CD4-positive, alpha-beta T cell treated with Interleukin-21 for 1 hour (primary cell): ENCODE results near the gene MESD.

Experiments
- DNase-seq: peaks from one replicate; pipeline ENCODE4 v3.0.0-alpha.2; 2020

Gene MESD

DNA sequence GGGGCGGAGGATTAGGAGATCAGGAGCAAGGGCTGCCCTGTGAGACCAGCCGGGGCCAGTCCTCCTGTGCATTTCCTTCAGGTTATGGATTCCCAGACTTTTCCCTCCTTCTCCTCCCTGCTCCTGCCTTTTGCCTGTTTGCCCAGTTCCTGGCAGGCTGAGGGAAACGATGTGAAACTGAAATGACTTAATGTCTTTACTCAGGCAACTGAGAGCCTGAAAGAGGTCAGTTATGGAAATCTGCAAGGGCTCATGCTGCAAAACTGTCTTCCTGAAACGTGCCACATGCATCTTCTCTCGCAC, 57.2 kb downstream of the MESD start:
- no peak for DNase-seq

DNA sequence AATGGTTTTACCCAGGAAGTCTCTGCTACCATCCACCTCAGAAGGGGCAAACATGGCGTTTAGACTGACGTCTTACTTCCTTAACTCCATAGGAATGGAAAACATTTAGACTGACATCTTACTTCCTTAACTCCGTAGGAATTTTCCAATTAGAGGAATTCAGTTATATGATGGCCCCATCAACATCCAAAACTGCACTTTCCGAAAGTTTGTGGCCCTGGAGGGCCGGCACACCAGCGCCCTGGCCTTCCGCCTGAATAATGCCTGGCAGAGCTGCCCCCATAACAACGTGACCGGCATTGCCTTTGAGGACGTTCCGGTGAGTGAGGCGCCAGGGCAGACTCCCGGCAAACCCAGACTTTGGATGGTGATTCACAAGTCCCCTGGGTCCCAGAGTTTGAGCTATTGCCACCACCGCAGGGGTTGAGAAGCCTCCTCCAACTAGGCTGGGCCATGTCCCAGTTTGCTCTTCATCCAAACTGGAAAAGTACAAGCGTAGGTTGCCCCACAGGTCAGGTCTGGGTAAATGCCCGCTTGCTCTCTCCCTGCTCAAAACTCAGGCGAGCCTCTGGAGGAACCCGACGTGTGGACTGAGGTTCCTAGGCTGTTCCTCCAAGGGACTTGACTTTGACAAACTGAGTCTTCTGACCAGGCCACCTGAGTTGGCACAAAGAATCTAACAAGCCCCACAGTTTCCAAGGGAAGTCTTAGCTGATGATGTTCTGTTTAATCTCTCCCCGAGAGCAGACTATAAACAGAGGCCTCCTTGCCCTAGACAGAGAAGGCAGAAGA, 57.7 kb downstream of the MESD start:
- no peak for DNase-seq

DNA sequence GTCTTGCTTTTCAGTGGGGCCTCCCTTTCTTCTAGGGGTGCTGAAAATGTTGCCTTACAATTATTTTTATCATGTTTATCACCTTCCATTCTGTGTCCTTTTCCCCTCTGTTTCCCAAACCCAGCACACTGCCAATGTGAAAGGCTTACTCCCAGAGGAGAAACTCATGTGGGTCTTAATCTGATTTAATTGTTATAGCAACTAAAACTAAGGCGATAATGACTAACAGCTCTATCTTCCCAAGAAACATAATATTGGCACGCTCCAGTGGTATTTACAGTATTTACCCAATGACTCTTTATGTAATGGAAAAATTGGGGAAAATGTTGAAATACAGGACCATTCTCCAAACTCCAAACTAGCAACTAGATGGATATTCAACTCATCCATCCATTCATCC, 58.4 kb downstream of the MESD start:
- no peak for DNase-seq

DNA sequence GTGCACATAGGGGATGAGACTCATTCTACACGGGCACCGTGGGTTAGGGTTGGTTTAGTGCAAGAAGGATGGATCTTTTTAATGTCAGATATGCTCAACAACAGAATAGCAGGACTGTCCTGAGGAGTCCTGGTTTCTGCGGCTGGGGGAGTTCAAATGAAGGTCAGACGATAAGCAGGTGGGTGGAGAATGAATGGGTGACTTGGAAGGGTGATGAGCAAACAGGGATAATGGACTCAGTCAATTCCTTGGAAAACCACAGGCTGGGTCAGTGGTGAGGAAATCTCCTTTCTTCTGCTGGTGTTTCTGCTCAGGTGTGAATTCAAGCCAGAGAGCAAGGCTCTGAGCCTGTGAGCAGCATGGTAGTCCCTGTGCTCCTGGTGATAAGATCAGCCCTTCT, 59.9 kb downstream of the MESD start:
- DNase-seq, result no peak

- DNase-seq, result no peak
These were observed 60.4 kb downstream of the MESD start for GRCh38 chr15:80929225-80929624.

- no peak for DNase-seq
These were observed 63.5 kb downstream of the MESD start for GRCh38 chr15:80926126-80926525.

- DNase-seq, result no peak
These were observed 64.0 kb downstream of the MESD start for GRCh38 chr15:80925597-80926059.

GRCh38 chr15:80924278-80924677, 65.3 kb downstream of the MESD start:
- no peak for DNase-seq

DNA sequence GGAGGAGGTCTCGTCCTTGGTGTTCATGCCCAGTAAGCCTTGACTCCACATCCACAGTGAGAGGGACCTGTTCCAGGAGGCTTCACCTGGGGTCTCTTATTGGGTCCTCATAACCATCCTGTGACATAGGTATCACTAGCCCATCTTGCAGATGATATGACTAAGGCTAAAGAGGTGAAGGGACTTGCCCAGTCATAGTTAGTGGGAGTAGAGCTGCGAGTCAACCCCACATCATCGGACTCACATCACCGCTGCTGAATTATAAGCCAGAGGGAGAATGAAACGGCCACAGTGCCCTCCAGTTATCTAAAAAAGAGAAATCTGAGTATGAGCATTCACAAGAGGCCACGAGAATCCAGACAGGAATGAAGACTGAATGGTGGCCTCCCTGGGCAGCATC, 66.0 kb downstream of the MESD start:
- DNase-seq, result no peak

DNA sequence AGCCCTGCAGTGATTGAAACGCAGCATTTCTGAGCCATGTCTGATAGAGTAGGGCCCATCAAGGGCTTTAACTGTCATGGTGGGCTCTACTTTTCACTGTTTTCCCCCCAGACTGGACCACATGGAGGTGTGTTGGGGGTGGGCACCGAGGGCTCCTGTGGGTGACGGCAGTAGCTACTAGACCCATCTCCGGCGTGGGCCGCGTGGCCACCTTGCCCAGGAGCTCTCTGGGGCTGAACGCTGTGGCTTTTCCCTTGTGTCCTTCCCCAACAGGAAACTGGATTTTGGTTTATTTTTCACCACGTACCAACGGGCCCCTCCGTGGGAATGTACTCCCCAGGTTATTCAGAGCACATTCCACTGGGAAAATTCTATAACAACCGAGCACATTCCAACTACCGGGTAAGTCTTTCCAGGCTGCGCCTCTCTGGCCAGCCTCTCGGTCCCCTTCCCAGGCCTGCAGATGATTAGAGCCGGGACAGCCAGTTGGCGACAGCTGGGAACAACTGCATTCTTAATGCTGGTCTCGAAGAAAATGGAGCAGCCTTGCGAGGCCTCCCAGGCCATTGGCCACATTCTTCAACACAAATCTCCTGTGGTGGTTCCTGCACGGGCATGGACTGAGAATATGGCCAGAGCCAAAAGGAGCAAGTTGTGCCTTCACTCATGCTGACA, 67.7 kb downstream of the MESD start:
- no peak for DNase-seq

- DNase-seq, result peak; percentile 6
These were observed 69.3 kb downstream of the MESD start for GRCh38 chr15:80920271-80920699.

- no peak for DNase-seq
These were observed 71.3 kb downstream of the MESD start for GRCh38 chr15:80918196-80918783.

- DNase-seq, result no peak
These were observed 73.6 kb downstream of the MESD start for GRCh38 chr15:80916056-80916455.

- DNase-seq, result no peak
These were observed 74.1 kb downstream of the MESD start for GRCh38 chr15:80915472-80915871.

DNA sequence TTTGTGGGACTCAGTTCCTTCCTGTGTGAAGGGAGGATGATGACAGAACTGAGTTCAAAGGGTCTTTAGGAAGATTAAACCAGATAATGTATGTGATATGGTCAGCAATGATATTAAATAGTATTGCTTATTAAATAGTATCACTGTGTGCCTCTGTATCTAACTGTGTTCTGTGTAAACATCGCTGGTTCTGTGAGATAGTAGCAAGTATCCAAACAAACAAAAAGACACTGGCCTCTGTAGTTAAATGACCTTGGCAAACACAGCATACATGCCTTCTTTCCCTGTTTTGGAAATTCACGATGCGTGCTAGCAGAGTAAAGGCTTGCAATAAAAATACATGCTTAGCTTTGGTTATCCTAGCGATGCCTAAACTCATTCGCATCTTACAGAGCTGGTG, 76.1 kb downstream of the MESD start:
- no peak for DNase-seq

DNA sequence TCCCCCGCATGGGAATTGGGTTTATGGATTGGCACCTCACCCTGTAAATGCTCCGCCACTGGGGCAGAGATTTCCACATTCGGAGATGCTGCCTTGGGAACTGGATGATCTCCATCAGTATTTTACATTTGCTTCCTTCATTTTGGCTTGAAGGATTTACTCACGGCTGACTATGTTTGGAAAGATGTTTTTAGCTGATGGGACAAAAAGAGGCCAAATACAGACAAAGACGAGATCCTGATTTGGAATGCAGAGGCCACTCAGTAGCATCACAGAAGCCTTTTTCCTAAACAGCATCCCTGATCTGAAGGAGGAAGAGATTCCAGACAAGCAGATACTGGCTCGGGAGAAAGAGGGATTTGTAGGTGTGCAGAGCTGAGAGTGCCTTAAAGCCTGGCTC, 76.9 kb downstream of the MESD start:
- DNase-seq, result no peak

DNA sequence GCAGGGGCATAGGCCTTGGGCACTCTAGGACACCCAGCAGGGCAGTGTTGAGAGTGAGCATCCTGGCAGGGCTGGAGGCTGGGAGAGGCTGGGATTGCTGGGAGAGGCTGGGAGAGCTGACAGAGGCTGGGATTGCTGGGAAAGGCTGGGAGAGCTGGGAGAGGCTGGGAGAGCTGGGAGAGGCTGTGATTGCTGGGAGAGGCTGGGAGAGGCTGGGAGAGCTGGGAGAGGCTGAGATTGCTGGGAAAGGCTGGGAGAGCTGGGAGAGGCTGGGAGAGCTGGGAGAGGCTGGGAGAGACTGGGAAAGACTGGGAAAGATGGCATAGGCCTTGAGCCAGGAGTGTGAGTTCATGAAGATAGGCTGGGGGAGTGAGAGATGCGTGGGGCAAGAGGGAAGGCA, 77.8 kb downstream of the MESD start:
- DNase-seq, result no peak

DNA sequence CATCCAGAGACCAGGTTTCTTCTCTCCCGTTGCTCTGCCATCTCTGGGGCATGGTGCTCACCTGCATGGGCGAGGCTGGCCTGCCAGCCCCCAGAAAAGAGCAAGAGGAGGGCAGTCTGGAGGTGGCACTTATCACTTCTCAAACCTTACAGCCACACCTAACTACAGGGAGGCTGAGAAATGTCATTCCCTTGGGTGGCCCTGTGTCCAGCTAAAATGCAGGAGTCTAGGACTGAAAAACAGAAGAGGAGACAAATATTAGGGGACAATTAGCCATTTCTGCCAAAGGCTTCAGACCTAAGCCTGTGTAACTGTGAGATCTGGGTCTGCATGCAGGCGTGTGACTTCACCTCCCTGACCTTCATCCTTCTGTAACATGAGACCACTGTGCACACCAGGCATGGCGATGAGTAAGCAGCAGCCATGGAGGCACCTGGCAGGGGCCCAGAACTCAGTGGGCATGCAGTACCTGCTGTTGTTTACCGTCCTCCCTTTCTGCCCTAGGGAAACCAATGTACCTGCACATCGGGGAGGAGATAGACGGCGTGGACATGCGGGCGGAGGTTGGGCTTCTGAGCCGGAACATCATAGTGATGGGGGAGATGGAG, 83.4 kb downstream of the MESD start:
- no peak for DNase-seq

GRCh38 chr15:80904998-80905397, 84.6 kb downstream of the MESD start:
- DNase-seq, result no peak

DNA sequence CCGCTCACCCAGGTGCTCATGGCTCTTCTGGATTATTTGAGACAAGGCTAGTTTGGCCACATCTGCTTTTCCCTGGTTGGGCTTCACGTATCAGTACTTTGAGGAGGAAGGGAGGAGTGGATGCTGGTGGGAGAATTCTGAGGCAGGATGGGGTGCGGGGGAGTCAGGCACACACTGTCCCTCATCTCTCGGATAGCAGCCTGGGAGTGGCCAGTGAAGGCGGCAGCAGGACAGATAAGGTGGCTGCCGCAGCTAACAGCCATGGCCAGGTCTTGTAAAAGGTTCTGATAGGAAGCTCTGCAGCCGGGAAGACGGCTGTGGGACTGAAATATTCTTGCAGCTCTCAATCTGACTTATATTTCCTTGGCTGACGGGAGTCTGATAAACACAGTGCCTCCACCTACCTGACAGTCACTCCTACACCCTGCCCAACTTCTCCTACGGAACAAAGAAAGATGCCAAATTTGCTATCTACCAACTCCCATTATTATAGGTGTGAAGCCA, 87.3 kb downstream of the MESD start:
- no peak for DNase-seq

DNA sequence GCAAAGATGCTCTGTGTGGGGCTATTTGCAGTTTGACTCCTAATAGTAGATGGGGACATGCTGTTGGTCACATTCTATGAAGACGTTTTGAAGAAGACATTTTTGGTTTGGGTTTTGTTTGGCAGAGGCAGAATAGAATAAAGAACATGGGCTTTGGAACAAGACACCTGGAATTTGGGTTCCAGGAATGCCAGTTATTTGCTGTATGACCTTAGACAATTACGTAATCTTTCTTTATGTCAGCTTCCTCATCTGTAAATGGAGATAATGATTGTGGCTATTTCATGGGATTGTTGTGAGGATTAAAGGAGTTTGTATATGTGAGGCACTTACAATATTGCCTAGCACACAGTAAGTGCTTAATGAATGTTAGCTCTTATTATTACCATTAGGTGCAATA, 91.6 kb downstream of the MESD start:
- DNase-seq, result no peak
